ENCODE measurements around the gene FABP7. TPM values are rescaled to one million over a fixed set of nuclear protein-coding genes. Genes with fewer than 3 reads are reported as not detected.

FABP7 gene
- total RNA-seq, 1 experiment from 2014 or later: 1.2 TPM

DNA sequence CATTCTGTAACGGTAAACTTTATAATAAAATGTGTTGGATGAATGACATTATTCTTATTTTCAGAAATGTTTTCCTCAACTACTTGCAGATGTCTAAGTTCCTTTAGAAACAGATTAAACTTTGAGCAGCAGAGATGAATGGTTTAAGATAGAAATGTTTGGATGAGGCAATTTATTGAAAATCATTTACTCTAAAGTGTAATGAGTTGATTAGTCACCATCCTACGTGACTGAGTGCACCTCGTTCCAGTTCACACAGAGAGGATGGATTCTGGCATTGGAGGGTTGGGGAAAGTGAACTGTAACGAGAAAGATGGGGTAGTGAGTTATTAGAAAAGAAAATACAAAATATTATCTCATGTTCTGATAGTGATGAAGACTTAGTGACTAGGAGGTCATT lies 38.2 kb downstream of the FABP7 start:
- H3K27me3 ChIP-seq (replicated peaks; ENCODE audit: insufficient read depth, low read depth, low read length, poor library complexity): no peaks in the 10 kb centered on the region
- H3K36me3 ChIP-seq (ENCODE audit: insufficient read depth, low read length, poor library complexity, severe bottlenecking): no peaks in the 10 kb centered on the region
- BruUV-seq (replicated peaks): no TSS peak
- no peak for DNase-seq (ENCODE audit: low spot score)
- TF ChIP-seq EZH2 (IDR thresholded peaks at IDR 0.05; ENCODE audit: borderline replicate concordance, low read depth, low read length, poor library complexity, severe bottlenecking) (no peak), CTCF (conservative IDR thresholded peaks at IDR 0.05; ENCODE audit: low read depth, low read length) (no peak)
- H3K4me3 ChIP-seq (ENCODE audit: low read depth, low read length, poor library complexity, severe bottlenecking): no peak overlapping the region
- intact Hi-C loops (cut with micrococcal nuclease; ENCODE audit: unreplicated experiment): no loop called here
- H3K4me1 ChIP-seq (ENCODE audit: insufficient read depth, low read length, poor library complexity, severe bottlenecking): no peaks in the 10 kb centered on the region
- peaks cover 5% of the 10 kb centered on the region for H3K9me3 ChIP-seq (ENCODE audit: low read depth, low read length, poor library complexity, severe bottlenecking)
- POLR2A ChIA-PET (ENCODE audit: low non-redundant PET): no interaction called here
- CTCF ChIA-PET: no interaction called here
- H3K27ac ChIP-seq (ENCODE audit: low read depth, low read length, poor library complexity, severe bottlenecking): no peak overlapping the region

GRCh38 chr6:122818866-122819265 lies 39.4 kb downstream of the FABP7 start:
- Histone ChIP-seq H3K4me3 (ENCODE audit: low read depth, low read length, poor library complexity, severe bottlenecking) (no peak overlapping the region), H3K36me3 (ENCODE audit: insufficient read depth, low read length, poor library complexity, severe bottlenecking) (no peaks in the 10 kb centered on the region), H3K27ac (ENCODE audit: low read depth, low read length, poor library complexity, severe bottlenecking) (no peak overlapping the region), H3K4me1 (ENCODE audit: insufficient read depth, low read length, poor library complexity, severe bottlenecking) (no peaks in the 10 kb centered on the region), H3K27me3 (replicated peaks; ENCODE audit: insufficient read depth, low read depth, low read length, poor library complexity) (no peaks in the 10 kb centered on the region), H3K9me3 (ENCODE audit: low read depth, low read length, poor library complexity, severe bottlenecking) (peaks cover 5% of the 10 kb centered on the region)
- no peak for DNase-seq (ENCODE audit: low spot score)
- intact Hi-C loops (cut with micrococcal nuclease; ENCODE audit: unreplicated experiment): no loop called here
- BruUV-seq (replicated peaks): no TSS peak
- TF ChIP-seq CTCF (conservative IDR thresholded peaks at IDR 0.05; ENCODE audit: low read depth, low read length) (no peak), EZH2 (IDR thresholded peaks at IDR 0.05; ENCODE audit: borderline replicate concordance, low read depth, low read length, poor library complexity, severe bottlenecking) (no peak)
- CTCF ChIA-PET: no interaction called here
- POLR2A ChIA-PET (ENCODE audit: low non-redundant PET): no interaction called here

DNA sequence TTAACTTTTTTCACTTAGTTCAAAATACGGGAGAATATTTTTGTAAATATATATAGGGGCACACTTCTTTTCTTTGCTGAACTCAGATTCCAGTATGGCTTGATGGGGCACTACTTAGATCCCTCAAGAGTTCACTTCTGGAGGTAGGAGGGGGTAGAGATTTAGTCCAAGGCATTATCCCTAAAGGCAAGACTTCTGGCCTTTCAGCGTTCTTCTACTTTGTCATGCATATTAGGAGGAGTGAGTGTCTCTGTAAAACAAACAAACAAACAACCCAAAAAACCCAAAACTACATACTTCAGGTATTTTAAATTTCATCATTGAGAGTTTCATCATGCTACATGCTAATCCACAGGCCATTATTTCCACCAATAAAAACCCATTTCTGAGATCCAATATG lies 41.6 kb downstream of the FABP7 start:
- no peak overlapping the region for H3K4me3 ChIP-seq (ENCODE audit: low read depth, low read length, poor library complexity, severe bottlenecking)
- no peaks in the 10 kb centered on the region for H3K9me3 ChIP-seq (ENCODE audit: low read depth, low read length, poor library complexity, severe bottlenecking)
- no peaks in the 10 kb centered on the region for H3K36me3 ChIP-seq (ENCODE audit: insufficient read depth, low read length, poor library complexity, severe bottlenecking)
- POLR2A ChIA-PET (ENCODE audit: low non-redundant PET): no interaction called here
- no peak for DNase-seq (ENCODE audit: low spot score)
- CTCF ChIA-PET: no interaction called here
- TF ChIP-seq EZH2 (IDR thresholded peaks at IDR 0.05; ENCODE audit: borderline replicate concordance, low read depth, low read length, poor library complexity, severe bottlenecking) (no peak), CTCF (conservative IDR thresholded peaks at IDR 0.05; ENCODE audit: low read depth, low read length) (no peak)
- intact Hi-C loops (cut with micrococcal nuclease; ENCODE audit: unreplicated experiment): no loop called here
- no peak overlapping the region for H3K27ac ChIP-seq (ENCODE audit: low read depth, low read length, poor library complexity, severe bottlenecking)
- H3K4me1 ChIP-seq (ENCODE audit: insufficient read depth, low read length, poor library complexity, severe bottlenecking): no peaks in the 10 kb centered on the region
- H3K27me3 ChIP-seq (replicated peaks; ENCODE audit: insufficient read depth, low read depth, low read length, poor library complexity): no peaks in the 10 kb centered on the region
- no TSS peak for BruUV-seq (replicated peaks)
